HG02610 (cell line): ENCODE data around the gene TRPM7.
"Not testable (repeated sequence)": the region's sequence is repeated elsewhere in the genome, so short reads cannot be mapped to it uniquely, and the experiment has no call there.

Source experiments
- ATAC-seq: cut with Tn5 transposase; IDR thresholded peaks from one replicate; pipeline ENCODE4 v1.9.1; 2021; ENCODE audit warnings: mild to moderate bottlenecking, moderate library complexity; ENCODE audit not compliant: unreplicated experiment

The TRPM7 gene, protein sequence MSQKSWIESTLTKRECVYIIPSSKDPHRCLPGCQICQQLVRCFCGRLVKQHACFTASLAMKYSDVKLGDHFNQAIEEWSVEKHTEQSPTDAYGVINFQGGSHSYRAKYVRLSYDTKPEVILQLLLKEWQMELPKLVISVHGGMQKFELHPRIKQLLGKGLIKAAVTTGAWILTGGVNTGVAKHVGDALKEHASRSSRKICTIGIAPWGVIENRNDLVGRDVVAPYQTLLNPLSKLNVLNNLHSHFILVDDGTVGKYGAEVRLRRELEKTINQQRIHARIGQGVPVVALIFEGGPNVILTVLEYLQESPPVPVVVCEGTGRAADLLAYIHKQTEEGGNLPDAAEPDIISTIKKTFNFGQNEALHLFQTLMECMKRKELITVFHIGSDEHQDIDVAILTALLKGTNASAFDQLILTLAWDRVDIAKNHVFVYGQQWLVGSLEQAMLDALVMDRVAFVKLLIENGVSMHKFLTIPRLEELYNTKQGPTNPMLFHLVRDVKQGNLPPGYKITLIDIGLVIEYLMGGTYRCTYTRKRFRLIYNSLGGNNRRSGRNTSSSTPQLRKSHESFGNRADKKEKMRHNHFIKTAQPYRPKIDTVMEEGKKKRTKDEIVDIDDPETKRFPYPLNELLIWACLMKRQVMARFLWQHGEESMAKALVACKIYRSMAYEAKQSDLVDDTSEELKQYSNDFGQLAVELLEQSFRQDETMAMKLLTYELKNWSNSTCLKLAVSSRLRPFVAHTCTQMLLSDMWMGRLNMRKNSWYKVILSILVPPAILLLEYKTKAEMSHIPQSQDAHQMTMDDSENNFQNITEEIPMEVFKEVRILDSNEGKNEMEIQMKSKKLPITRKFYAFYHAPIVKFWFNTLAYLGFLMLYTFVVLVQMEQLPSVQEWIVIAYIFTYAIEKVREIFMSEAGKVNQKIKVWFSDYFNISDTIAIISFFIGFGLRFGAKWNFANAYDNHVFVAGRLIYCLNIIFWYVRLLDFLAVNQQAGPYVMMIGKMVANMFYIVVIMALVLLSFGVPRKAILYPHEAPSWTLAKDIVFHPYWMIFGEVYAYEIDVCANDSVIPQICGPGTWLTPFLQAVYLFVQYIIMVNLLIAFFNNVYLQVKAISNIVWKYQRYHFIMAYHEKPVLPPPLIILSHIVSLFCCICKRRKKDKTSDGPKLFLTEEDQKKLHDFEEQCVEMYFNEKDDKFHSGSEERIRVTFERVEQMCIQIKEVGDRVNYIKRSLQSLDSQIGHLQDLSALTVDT (N-terminal part only)

DNA sequence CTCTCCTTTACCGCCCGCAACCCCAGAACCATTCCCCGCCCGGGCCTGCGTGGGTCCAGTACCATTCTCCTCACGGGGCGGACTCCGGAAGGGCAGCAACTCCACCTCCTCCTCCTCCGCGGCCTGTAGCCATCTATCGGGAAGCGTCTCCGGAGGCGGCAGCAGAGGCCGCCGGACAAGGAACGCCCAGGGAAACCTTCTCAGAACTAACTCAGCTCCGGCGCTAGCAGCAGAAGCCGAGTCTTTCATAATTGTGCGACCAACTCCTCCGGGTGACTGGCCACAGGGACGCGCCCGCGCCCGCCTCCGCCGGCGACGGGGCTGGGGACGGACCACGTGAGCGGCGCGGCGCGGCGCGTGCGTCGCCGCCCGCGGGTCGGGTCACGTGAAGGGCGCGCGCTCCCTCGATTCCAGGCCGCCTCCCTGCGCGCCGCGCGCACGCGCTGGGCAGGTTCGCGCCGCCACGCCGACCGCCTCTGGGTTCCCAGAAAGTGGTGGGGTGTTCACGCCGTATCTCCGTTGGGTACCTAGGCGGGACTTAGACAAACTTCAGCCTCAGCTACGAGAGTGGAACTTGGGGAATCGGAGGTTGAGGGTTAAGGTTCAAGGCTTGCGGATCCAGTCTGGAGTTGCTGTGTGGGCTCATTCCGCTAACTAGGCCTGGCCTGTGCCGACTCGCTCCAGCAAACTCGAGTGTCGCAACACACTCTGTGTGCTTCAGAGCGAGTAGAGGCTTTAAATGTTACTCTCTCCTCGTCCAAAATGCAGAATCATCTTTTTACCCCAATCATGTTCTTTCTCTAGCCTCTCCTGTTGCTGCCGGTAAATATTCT lies at the start of gene TRPM7:
TRPM7 (minus strand) TSS at position 329 of the 833 bp plus-strand sequence; CDS start at position 65, 264 bp downstream.
- peak; percentile 74 for ATAC-seq

DNA sequence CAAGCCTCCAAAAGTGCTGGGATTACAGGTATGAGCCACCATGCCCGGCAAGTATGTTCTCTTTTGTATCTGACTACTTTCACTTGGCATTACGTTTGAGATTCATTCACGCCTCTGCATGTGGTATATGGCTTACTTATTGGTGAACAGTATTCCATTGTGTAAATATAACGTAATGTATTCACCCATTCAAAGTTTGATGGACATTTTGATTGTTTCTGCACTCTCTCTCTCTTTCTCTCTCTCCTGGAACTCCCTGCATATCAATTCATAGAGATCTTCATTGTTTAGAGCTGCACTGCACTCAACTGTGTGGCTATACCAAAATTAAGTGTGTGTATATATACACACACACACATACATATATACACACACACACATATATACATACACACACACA lies 48.6 kb upstream of the TRPM7 start:
- no peak for ATAC-seq

DNA sequence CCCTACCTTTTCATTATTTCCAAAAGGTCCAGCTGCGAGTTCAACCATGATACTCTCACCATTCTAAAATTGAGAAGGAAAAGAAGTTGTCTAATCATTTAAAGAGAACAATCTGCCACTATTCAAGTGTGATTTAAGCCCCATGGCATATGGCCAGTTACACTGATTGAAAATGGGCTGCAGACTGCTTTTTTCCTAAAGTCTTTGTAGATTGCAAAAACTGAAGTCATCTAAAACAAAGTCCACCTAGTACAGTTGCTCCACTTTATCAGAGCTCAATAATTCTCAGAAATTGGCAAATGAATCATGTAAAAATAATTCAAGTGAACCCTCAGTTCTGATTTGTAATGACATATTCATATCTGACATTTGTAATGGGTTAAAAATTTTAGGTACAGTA lies 39.7 kb upstream of the TRPM7 start:
- ATAC-seq = no peak

DNA sequence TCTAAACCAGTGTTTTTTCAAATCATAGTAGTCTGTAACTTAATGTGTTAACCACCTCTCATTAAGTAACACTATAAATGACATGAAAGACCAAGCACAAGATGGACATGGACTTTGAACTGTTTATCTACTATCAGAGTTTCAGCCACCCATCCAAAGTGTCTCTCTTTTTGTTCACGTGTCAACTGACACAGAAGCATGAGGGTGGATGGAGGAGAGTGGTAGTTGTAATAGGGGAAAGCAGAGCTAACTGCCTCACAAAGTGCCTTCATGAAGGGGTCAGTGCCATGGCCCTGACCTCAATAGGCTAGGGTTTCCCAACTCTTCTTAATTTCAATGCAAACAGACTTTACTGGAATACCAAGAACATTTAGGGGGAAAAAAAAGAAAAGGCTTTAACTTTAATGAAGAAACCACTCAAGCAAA lies 32.1 kb upstream of the TRPM7 start:
- no peak for ATAC-seq

DNA sequence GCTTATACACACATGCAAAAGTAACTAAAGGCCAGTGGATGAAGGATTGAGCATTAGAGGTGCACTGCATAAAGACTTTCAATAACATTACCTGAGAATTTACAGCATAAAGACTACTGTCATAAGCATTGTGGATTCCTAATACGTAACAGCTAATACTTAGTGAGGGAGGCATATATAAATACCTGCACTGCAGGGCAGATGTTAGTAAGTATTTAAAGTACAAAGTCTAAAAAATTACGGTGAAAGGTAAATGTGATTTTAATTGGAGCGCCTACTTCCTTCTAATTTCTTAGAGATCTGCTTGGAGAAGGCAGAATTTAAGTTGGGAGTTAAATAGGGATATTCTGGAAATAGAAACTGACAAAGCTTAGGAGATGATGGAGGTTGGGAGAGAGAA lies 25.4 kb upstream of the TRPM7 start:
- no peak for ATAC-seq

DNA sequence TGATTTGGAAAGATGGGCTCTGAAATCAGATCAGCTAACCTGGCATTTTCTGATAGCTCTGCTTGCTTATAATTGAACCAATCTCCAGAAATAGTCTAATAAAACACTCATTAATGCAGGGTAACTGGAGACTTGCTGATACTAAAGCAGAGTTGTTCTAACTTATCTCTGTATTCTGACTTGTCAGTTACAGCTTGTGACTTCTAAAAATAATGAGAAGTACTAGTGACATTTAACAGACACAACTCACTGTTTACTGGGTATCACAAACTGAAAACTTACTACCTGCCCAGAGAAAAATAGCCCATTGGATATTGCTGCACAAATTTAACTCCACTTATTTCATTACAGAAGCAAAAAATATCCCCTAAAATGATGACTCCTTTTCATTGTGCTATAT lies 24.0 kb upstream of the TRPM7 start:
- no peak for ATAC-seq

DNA sequence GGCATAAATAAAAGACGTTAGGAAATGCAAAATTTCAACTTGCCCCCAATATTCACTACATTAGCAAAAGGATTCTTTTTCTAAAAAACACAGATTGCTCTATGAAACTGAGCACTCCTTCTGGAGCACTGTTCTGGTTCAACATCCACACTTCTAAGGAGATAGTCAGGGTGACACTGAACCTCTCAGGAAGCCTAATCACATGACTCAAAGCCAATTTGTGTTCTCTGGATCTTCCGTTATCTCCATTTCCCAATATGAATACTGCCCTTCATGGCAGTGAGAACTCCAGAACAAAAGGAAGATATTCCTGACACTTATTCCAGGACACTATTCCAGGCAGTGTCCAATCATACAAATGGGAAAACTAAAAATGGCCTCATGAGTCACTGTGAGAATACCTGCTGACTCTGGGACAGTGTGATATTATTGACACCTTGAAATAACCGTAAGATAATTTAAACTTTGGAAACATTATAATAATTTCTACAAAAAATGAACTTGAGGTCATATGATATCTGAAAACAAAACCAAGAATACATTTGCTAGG lies 21.4 kb upstream of the TRPM7 start:
- no peak for ATAC-seq

DNA sequence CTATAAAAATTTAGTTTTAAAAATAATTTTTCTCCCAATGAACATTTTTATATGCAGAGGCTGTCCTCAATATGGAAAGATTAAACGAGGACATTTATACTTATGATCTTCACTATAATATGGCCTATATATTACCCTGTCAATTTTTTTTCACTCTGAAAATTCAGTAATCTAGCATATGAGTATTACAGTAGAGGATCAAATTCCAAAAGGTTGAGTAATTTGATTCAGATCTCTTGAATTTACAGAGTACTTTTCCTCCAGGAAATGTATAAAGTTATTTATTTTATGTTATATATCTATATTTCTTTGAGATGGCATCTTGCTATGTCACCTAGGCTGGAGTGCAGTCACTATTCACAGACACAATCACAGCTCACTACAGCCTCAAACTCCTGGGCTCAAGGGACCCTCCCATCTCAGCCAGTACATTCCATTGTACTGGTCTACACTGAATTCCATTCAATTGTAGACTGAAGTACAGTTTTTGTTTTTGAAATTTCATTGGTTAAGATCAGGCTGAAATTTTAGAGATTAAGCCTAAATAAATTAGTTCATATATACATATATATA lies 16.3 kb upstream of the TRPM7 start:
- ATAC-seq = no peak

DNA sequence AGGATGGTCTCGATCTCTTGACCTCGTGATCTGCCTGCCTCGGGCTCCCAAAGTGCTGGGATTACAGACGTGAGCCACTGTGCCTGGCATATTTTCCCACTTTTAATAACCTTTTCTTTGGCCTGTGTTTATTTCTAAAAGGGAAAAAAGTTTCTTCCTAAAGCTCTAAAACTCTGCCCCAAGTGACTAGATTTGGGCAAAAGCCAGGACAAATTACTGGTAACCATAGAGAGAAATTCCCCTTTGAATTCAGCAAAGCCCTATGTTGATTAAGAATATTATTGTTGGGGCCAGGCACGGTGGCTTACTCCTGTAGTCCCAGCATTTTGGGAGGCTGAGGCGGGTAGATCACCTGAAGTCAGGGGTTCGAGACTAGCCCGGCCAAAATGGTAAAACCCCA lies 11.5 kb upstream of the TRPM7 start:
- ATAC-seq = no peak

DNA sequence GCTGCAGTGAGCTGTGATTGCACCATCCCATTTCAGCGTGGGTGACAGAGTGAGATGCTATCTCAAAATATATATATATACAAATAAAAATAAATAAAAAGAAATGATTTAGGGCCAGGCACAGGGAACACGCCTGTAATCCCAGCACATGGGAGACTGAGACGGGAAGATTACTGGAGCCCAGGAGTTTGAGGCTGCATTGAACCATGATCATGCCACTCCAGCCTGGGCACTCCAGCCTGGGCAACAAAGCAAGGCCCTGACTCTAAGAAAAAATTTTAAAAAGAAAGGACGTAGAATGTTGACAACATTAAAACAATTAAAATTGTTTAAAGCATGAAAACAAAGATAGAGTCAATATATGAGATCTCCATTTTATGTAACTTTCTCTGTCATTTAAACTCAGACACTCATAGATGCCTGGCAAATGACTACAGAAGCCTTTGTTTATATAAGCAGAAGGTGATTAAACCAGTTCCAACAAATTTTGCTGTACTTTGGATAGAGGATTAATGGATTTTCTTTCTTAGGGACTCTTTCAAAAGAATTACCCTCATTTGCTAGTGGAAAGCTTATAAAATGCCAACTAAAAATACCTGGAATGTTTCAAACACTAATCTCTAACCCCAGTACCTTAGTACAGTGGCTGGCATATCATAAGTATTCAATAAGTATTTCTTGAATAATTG lies 10.7 kb upstream of the TRPM7 start:
- no peak for ATAC-seq

DNA sequence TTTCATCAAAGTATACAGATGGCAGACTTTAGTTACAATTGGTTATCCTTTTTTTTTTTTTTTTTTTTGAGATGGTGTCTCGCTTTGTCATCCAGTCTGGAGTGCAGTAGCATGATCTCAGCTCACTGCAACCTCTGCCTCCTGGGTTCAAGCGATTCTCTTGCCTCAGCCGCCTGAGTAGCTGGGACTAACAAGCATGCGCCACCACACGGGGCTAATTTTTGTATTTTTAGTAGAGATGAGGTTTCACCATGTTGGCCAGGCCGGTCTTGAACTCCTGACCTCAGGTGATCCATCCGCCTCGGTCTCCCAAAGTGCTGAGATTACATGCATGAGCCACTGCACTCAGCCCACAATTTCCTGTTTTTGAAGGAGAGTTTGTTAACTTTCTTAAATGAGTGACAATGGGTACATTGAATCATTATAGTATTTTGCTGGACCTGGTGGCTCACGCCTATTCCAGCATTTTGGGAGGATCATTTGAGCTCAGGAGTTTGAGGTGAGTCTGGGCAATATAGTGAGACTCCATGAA lies 8.1 kb upstream of the TRPM7 start:
- not testable (repeated sequence) for ATAC-seq

DNA sequence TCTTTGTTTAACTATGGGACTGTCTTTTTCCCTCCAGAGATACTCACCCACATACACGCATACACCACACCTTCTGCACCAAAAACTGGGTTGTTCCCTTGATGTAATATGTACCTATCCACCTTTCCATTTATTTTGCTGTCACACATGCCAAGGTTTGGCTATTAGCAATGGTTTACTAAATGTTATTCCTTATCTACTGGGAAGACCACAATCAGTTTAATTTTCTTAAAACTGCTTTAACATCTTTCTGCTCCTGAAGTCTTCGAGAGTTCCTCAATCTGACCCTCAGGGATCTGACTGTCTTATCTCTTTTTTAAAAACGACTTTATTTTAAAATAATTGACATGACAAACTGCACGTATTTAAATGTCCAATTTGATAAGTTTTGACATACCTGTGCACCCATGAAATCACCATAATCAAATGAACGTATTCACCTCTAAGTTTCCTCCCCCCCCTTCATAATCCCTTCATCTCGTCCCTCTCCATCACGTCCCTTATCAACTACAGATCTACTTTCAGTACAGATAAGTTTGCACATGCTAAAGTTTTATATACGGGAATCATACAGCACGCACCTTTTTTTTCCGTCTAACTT lies 805 bp upstream of the TRPM7 start:
- ATAC-seq = no peak

DNA sequence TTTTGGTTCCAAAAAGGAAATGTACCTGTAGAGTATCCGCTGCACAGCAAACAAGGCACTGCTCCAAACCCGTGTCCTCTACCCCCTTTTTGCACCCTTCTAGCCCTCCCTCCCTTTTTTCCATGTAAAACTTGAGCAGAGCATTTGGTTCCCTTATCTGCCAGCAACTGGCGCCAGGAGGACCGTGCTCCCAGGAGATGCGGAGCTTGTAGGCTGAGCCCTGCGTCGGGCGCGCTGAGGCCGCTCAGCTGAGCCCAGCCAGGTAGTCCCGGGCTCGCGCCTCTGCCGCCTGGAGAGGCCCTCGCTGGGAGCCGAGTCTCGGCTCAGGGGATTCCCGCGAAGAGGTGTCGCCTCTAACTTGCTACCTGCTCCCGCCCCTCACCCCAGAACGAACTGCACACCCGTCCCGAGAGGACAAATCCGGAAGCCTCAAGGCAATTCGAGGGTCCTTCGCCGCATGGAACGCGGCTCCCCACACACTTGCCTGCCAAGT lies 575 bp downstream of the TRPM7 start:
- peak; percentile 71 for ATAC-seq

DNA sequence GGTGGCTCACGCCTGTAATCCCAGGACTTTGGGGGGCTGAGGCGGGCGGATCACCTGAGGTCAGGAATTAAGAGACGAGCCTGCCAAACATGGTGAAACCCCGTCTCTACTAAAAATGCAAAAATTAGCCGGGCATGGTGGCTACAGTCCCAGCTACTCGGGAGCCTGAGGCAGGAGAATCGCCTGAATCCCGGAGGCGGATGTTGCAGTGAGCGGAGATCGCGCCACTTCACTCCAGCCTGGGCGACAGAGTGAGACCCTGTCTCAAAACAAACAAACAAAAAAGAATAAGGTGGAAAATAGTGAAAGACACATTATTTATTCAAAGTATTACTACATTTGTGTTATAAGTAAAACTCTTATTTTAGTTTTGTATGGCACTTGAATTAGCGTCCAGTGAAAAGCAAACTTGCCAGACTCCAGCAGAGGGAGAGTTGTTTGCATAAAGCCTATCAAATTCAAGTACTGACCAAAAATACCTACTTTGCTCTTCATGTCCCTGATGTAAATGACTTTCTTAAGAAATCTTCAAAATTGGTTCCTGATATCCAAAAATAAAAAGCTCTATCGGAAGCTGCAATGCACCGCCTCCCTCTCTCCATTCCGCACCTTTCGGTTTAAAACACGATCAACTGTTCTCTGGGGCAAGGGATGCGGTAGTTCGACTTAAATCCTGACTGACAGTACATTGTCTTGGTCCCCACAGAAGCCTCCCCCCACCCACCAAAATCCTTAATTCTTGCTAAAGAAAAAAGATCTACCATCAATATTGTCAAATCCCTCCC lies 1.2 kb downstream of the TRPM7 start:
- ATAC-seq = no peak

DNA sequence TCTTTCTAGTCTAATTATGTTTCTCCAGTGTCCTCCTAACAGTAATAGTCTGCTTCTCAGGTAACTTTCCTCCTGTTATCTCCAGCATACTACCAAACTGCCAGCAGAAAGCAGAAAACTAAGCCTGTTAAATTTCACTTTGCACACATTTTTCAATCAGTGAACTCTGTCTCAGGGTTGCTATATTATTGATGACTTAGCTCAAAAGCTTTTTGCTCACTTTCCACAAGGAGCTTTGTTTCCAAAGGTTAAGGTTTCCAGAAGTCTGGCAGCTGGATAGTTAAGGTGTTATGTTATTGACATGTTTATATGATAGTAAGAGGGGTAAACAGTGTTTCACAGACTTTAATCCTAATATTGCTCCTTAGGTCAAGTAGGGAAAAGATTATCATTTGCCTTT lies 5.1 kb downstream of the TRPM7 start:
- ATAC-seq = no peak

DNA sequence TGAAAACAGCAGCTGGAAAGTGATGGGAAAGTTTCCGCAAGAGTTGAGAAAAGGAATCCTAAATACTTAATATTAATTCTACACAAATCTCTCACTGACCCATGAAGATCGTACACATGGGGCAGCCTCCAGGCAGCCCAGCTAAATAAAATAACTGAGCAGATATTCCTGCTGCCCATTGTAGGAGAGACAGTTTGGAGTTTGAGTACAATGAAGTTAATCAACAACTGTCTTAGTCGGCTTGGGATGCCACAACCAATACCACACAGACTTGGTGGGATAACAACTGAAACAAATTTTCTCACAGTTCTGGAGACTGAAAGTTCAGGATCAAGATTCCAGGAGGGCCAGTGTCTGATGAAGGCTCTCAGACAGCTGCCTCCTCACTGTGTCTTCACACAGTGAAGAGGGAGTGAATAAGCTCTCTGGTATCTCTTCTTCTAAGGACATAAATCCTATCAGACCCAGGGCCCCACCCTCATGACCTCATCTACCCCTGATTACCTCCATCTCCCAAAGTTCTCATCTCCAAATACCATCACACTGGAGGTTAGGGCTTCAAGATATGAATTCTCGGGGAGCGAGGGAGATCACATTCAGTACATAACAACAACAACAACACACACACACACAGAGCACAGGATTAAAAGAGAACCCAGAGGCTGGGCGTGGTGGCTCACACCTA lies 9.7 kb downstream of the TRPM7 start:
- ATAC-seq = no peak
